Osteocyte (in vitro differentiated cells): ENCODE data around the gene ANO6. TPM values are rescaled to one million over a fixed set of nuclear protein-coding genes. Genes with fewer than 3 reads are reported as not detected.

Experiments used
- DNase-seq: peaks from one replicate; pipeline ENCODE4 v3.0.0; 2021; ENCODE audit warnings: mixed read lengths; ENCODE audit not compliant: unreplicated experiment; ENCODE audit errors: extremely low spot score
- H3K27ac Mint-ChIP-seq: one replicate; pipeline ENCODE4 v1.8.0; 2021; ENCODE audit warnings: mild to moderate bottlenecking, mixed read lengths; ENCODE audit not compliant: unreplicated experiment
- H3K27me3 Mint-ChIP-seq: one replicate; pipeline ENCODE4 v1.8.0; 2021; ENCODE audit warnings: mixed read lengths; ENCODE audit not compliant: unreplicated experiment
- H3K36me3 Mint-ChIP-seq: one replicate; pipeline ENCODE4 v1.8.0; 2021; ENCODE audit warnings: mixed read lengths; ENCODE audit not compliant: unreplicated experiment
- H3K4me1 Mint-ChIP-seq: one replicate; pipeline ENCODE4 v1.8.0; 2021; ENCODE audit warnings: mixed read lengths; ENCODE audit not compliant: unreplicated experiment
- H3K4me3 Mint-ChIP-seq: one replicate; pipeline ENCODE4 v1.8.0; 2021; ENCODE audit warnings: mild to moderate bottlenecking, moderate library complexity, mixed read lengths; ENCODE audit not compliant: unreplicated experiment
- H3K9me3 Mint-ChIP-seq: one replicate; pipeline ENCODE4 v1.8.0; 2021; ENCODE audit warnings: mixed read lengths; ENCODE audit not compliant: unreplicated experiment
- total RNA-seq: library from RNA; stranded (reverse); gene quantifications from 2 replicates; pipeline ENCODE4 v1.2.1, GENCODE V29; 2021
- TF ChIP-seq, protein P1 (sequence below): fragments of 200-600 bp; sonication (generic); IDR thresholded peaks from 2 replicates; pipeline ENCODE4 v1.5.0; 2021; ENCODE audit warnings: antibody characterized with exemption, mild to moderate bottlenecking, moderate library complexity

Gene ANO6
- total RNA-seq, 1 donor from 2014 or later = 65.5 TPM

GRCh38 chr12:45286621-45287020 is 70.7 kb downstream of the ANO6 start:
- Mint-ChIP-seq H3K9me3 (peaks cover 4% of the 10 kb centered on the region), H3K27me3 (no peaks in the 10 kb centered on the region), H3K4me3 (no peak overlapping the region), H3K27ac (no peak overlapping the region), H3K36me3 (peaks cover 10% of the 10 kb centered on the region), H3K4me1 (peaks cover 34% of the 10 kb centered on the region)
- no peak for DNase-seq
- TF ChIP-seq, protein P1, sequence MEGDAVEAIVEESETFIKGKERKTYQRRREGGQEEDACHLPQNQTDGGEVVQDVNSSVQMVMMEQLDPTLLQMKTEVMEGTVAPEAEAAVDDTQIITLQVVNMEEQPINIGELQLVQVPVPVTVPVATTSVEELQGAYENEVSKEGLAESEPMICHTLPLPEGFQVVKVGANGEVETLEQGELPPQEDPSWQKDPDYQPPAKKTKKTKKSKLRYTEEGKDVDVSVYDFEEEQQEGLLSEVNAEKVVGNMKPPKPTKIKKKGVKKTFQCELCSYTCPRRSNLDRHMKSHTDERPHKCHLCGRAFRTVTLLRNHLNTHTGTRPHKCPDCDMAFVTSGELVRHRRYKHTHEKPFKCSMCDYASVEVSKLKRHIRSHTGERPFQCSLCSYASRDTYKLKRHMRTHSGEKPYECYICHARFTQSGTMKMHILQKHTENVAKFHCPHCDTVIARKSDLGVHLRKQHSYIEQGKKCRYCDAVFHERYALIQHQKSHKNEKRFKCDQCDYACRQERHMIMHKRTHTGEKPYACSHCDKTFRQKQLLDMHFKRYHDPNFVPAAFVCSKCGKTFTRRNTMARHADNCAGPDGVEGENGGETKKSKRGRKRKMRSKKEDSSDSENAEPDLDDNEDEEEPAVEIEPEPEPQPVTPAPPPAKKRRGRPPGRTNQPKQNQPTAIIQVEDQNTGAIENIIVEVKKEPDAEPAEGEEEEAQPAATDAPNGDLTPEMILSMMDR = no peak

GRCh38 chr12:45289245-45290215 is 73.6 kb downstream of the ANO6 start:
- H3K27ac Mint-ChIP-seq = no peak overlapping the region
- H3K27me3 Mint-ChIP-seq = no peaks in the 10 kb centered on the region
- DNase-seq = no peak
- H3K4me3 Mint-ChIP-seq = no peak overlapping the region
- peaks cover 27% of the 10 kb centered on the region for H3K4me1 Mint-ChIP-seq
- TF ChIP-seq, protein P1 = no peak
- H3K36me3 Mint-ChIP-seq = peaks cover 3% of the 10 kb centered on the region
- no peaks in the 10 kb centered on the region for H3K9me3 Mint-ChIP-seq

DNA sequence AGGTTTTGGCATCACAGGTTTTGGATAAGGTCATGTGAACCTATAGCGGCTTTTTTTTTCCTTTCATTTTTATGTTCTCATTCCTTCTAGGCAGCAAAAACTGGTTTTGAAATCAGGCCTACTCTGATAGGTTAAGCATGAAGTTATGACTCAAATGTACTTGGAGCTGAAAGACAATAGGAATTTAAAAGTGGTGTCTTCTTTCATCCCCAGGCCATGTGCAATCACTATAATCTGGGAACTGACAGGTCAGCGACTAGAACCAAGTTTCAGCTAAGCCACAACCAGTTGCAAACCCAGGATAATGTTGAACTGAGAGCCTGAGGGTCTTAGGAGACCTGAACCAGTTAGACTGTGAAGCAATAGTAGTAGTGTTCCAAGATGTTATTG is 74.3 kb downstream of the ANO6 start:
- Mint-ChIP-seq H3K9me3 (no peaks in the 10 kb centered on the region), H3K27ac (no peak overlapping the region), H3K4me1 (peaks cover 20% of the 10 kb centered on the region), H3K27me3 (no peaks in the 10 kb centered on the region), H3K4me3 (no peak overlapping the region), H3K36me3 (peaks cover 3% of the 10 kb centered on the region)
- TF ChIP-seq, protein P1 = no peak
- DNase-seq = no peak

DNA sequence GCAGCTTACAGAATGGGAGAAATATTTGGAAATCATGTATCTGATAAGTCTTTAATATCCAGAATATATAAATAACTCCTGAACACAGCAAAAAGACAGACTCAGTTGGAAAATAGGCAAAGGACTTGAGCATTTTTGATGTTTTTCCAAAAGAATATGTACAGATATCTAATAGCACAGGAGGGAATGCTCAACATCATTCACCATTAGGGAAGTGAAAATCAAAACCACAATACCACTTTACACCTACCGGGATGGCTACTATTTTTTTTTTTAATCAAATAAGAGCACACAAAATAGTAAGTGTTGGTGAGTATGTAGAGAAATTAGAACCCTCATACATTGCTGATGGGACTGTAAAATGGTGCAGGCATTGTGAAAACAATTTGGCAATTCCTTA is 75.6 kb downstream of the ANO6 start:
- no peak overlapping the region for H3K4me3 Mint-ChIP-seq
- no peaks in the 10 kb centered on the region for H3K27me3 Mint-ChIP-seq
- H3K27ac Mint-ChIP-seq = no peak overlapping the region
- TF ChIP-seq, protein P1 = no peak
- peaks cover 3% of the 10 kb centered on the region for H3K36me3 Mint-ChIP-seq
- DNase-seq = no peak
- H3K9me3 Mint-ChIP-seq = no peaks in the 10 kb centered on the region
- H3K4me1 Mint-ChIP-seq = peaks cover 19% of the 10 kb centered on the region

DNA sequence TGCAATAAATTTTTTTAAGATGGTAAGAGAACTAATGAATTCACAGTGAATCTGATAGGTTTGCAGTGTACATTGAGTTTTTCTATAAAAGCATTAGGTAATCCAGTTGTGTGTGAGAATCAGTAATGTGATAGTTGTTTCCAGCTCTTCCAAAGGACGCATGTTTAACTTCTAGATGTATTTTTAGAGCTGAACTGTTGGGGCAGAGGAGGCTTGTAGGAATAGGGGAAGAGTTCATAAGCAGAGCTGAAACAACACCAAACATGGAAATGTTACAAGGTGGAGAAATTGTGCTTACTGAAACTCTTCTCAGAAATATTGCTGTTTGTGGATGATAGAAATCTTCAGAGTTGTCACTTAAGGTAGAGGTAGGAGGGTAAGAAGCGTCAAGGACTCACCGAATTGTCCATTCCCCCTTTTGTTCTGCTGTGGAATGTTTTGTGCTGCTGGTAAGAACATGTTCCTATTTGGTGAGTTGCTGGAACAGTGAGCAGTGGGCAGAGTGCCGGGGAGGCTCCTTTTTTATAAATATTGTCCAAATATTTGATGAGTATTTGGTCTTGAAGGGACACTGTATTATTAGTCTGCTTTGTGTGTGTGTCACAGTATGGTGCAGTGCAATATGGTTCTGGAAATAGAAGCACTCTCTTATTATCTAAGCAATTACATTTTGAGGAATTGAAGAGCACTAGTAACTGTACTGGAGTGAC is 76.7 kb downstream of the ANO6 start:
- H3K27ac Mint-ChIP-seq = peak overlapping the region; percentile 39
- H3K4me1 Mint-ChIP-seq = peaks cover 19% of the 10 kb centered on the region
- no peak for DNase-seq
- no peaks in the 10 kb centered on the region for H3K27me3 Mint-ChIP-seq
- H3K36me3 Mint-ChIP-seq = peaks cover 3% of the 10 kb centered on the region
- no peaks in the 10 kb centered on the region for H3K9me3 Mint-ChIP-seq
- H3K4me3 Mint-ChIP-seq = no peak overlapping the region
- TF ChIP-seq, protein P1 = no peak
